Measurements from ENCODE around the gene HIBCH.
"Not testable (repeated sequence)": the region's sequence is repeated elsewhere in the genome, so short reads cannot be mapped to it uniquely, and the experiment has no call there.

The HIBCH gene

GRCh38 chr2:190184460-190184859, 135.2 kb downstream of the HIBCH start:
- DNase-seq, result no peak

- no peak for DNase-seq
Measured at GRCh38 chr2:190183539-190183938, 136.1 kb downstream of the HIBCH start.

- no peak for DNase-seq
Measured at GRCh38 chr2:190182071-190182524, 137.5 kb downstream of the HIBCH start.

GRCh38 chr2:190181123-190181669, 138.4 kb downstream of the HIBCH start:
- no peak for DNase-seq

GRCh38 chr2:190180313-190181122, 139.1 kb downstream of the HIBCH start:
- DNase-seq, result no peak

GRCh38 chr2:190179754-190180312, 139.8 kb downstream of the HIBCH start:
- DNase-seq, result no peak

- DNase-seq, result no peak
Measured at GRCh38 chr2:190178066-190178722, 141.4 kb downstream of the HIBCH start.

- no peak for DNase-seq
Measured at GRCh38 chr2:190177249-190178040, 142.2 kb downstream of the HIBCH start.

- DNase-seq, result no peak
Measured at GRCh38 chr2:190173392-190173791, 146.2 kb downstream of the HIBCH start.

GRCh38 chr2:190170673-190171072, 149.0 kb downstream of the HIBCH start:
- DNase-seq, result no peak

- no peak for DNase-seq
Measured at GRCh38 chr2:190169221-190170072, 150.2 kb downstream of the HIBCH start.

- DNase-seq, result no peak
Measured at GRCh38 chr2:190167702-190168101, 151.9 kb downstream of the HIBCH start.

GRCh38 chr2:190165491-190165890, 154.1 kb downstream of the HIBCH start:
- no peak for DNase-seq

- no peak for DNase-seq
Measured at GRCh38 chr2:190162851-190163250, 156.8 kb downstream of the HIBCH start.

- DNase-seq, result no peak
Measured at GRCh38 chr2:190159453-190159852, 160.2 kb downstream of the HIBCH start.

- no peak for DNase-seq
Measured at GRCh38 chr2:190158798-190159434, 160.7 kb downstream of the HIBCH start.

- DNase-seq, result not testable (repeated sequence)
Measured at GRCh38 chr2:190157613-190158528, 161.8 kb downstream of the HIBCH start.

GRCh38 chr2:190156530-190157212, 163.0 kb downstream of the HIBCH start:
- DNase-seq, result no peak
